CD4-positive, alpha-beta T cell treated with Interleukin-2 at 100 ng/mL for 4 hours (primary cell): ENCODE measurements around the gene C16orf95.
A peak's percentile ranks its signal among the peaks of the same experiment; 100 is the strongest.

Experiments used
- DNase-seq: peaks from one replicate; pipeline ENCODE4 v3.0.0-alpha.2; 2020; ENCODE audit warnings: low spot score

The C16orf95 gene

DNA sequence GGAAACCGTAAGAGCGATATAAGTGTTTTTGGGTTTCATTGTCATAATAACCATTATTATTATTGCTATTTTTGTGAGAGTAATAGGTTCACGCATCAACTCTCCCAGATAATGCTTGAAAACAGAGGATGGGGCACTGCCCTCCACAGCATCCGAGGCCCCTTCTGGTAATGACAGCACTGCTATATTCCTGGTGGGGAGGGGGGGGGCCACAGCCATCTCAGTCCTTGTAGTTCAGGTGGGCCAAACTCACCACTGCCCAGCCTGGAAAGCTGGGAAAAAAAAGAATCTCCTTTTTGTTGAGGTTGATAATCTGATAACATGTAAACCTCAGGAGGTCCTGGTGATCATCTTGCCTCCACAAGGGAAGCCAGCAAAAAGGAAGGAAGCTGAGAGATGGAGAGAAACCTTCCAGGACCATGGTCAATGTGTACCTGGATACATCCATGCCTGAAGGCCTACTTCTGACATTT is 706 bp downstream of the C16orf95 start:
- no peak for DNase-seq

- DNase-seq = no peak
Observed at GRCh38 chr16:87314990-87315420, 2.2 kb downstream of the C16orf95 start.

- DNase-seq = no peak
Observed at GRCh38 chr16:87312008-87312407, 5.2 kb downstream of the C16orf95 start.

- no peak for DNase-seq
Observed at GRCh38 chr16:87311387-87311786, 5.8 kb downstream of the C16orf95 start.

- DNase-seq = no peak
Observed at GRCh38 chr16:87310610-87311009, 6.6 kb downstream of the C16orf95 start.

GRCh38 chr16:87309620-87310525 is 7.3 kb downstream of the C16orf95 start:
- DNase-seq = no peak

DNA sequence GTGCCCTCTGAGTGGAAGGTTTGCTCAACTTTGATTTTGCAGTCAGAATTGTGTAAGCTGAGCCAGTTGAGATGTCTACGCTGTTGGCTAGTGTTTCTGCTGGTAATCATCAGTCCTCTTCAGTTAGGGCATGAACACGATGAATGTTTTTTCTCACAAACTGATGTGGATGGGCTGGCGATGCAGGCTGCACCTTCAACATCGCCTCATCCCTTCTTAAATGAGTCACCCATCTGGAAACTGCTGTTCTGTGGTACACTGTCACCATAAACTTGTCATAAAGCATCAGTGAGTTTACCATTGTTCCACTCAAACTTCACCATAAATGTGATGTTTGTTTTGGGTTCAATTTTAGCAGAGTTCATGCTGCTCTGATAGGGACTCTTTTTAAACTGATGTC is 8.4 kb downstream of the C16orf95 start:
- no peak for DNase-seq

DNA sequence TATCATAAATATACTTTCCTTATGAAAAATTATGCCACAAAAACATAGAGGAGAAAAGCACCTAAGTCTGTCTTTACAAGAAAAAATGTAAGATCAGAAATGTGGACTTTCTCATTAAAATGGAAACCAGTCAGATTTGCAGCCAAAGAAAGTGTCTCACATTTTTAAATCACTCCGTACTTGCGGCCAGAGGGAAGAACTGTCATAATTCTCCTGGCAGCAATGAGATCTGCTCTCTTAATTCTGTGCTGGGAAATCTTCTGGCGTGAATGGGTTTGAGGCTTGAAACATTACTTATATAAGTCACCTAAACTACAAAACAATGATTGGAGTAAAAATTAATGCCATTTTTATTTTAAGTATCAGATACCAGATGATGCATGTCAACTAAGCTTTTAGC is 10.7 kb downstream of the C16orf95 start:
- DNase-seq = no peak

DNA sequence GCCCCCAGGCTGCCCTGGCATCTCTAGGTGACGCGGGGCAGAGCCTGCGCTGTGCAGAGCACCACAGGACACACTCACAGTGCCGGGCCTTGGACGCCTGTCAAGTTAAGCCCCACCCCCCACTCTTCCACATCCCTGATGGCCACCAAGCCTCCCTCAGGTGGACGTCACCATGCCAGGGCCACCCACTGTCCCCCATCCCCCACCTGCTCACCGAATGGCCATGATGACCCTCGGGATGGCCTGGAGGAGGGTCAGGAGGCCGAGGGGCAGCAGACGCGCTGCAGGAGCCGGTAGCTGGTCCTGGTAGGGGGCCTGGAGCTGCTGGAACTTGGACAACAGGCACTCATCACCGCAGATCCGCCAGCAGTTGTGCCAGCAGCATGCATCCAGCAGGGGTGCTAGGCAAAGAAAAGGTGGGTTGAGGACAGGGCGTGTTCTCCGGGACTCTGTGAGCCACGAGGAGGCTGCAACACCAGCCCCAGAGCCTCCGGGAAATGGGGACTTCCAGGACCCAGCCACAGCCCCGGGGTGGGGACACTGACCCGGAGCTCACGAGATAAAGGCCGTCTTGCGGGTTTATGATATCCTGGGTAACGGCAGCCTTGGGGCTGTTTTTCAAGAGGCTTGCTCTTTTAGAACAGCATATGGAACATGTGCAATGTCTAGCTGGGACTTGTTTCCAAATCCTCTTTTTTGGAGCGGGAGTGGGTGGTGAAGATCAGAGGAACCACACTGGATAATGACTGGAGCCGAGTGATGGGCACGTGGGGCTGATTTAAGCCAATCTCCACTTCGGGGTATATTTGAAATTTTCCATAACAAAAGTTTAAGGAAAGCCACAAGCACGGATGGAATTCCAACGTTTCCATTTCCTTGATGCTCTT is 11.4 kb downstream of the C16orf95 start:
- DNase-seq = no peak

- DNase-seq = no peak
Observed at GRCh38 chr16:87304951-87305350, 12.2 kb downstream of the C16orf95 start.

- DNase-seq = no peak
Observed at GRCh38 chr16:87303962-87304521, 13.2 kb downstream of the C16orf95 start.

DNA sequence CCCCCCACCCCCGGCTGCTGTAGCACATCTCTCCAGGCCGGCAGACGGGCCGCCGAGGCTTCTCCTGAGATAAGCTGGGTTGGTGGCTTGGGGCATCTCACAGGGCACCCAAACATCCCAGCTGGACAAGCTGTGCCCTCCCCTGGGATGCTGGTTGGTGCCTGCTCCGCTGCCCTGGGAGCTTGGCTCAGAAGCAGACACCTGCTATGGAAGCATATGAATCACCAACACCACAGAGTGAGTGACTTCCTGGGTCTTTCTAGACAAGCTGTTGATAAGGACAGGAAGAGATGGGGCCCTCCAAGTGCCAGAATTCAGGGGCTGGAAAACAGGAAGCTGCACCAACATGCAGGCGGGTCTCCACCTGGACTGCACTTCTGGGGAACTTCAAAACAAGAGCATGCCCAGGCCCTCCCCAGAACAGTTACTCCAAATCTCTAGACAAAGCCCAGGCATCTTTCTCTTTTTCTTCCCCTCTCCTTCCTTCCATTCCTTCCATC is 13.7 kb downstream of the C16orf95 start:
- no peak for DNase-seq

GRCh38 chr16:87298857-87299465 is 18.2 kb downstream of the C16orf95 start:
- no peak for DNase-seq

- DNase-seq = peak; percentile 33
Observed at GRCh38 chr16:87297918-87298631, 19.1 kb downstream of the C16orf95 start.

DNA sequence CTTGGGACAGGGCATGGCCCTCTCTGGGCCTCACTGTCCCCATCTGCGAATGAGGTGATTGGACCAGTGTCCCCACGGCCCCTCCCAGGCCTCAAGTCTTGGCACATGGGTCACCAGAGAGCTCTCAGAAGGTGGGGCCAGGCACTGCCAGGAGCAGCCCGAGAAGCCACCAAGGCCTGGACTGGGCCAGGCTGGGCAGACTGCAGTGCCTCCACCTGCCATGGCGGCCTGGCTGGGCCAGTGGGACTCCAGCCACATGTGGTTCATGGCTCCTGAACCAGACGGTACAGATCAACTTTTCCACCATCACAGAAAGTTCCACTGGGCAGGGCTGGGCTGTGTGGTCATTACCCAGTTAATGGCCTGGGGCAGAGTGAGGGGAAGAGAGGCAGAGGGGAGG is 19.8 kb downstream of the C16orf95 start:
- DNase-seq = no peak

DNA sequence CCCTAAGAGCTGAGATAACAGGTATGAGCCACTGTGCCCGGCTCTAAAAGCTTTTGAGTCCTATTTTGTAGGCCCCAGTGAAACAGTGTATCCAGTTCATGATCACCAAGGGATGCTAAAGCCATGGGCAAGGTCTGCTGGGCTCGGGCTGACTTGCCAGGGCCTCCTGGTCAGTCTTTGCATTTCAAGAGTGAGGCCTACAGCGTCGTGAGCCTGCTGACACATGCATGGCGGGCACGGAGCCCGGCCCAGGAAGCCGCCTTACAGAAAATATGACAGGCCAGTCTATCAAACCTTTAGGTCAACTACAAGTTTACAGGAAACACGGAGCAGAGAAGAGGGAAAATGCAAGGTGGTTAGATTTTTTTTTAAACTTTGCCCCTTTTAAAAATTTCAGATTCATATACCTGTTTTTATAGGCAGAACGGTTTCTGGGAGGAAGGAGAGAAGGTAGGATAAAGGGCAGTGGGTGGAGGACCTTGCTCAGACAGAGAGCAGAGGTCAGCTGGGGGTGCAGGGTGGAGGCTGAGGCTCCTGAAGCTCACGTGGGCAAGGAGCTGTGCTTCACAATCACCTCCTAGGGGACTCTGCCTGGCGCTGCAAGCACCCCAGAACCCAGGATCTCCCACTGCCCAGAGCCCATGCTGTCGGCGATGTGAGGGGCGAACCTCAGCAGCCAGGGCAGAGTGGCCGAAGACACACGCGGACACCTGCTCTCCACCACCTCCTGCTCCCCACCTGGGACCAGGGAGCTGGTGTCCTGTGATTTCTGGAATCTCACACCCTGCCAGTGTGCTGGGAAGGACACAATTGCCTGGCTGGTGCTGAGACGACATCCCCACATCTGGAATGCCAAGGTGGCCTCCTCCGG is 21.3 kb downstream of the C16orf95 start:
- no peak for DNase-seq

GRCh38 chr16:87295259-87295658 is 21.9 kb downstream of the C16orf95 start:
- no peak for DNase-seq

GRCh38 chr16:87293990-87294389 is 23.2 kb downstream of the C16orf95 start:
- DNase-seq = no peak

DNA sequence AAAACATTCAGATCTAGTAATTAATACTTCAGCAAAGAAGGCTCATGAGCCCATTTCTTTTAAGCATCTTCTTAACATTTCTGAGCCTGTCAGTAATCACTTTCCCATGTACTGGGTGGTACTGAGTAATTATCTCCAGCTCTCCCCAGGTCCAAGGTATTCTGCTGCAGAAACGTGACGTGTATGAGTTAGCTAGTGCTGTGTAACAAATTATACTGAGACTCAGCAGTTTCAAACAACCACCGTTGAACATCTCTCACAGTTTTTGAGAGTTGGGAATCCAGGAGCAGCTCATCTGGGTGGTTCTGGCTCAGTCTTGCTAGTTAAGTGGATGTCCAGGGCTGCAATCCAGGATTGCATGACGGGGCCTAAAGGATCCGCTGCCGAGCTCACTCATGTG is 25.2 kb downstream of the C16orf95 start:
- no peak for DNase-seq

GRCh38 chr16:87288753-87289362 is 28.3 kb downstream of the C16orf95 start:
- no peak for DNase-seq
